ENCODE data around the gene MYOG. TPM values are rescaled to one million over a fixed set of nuclear protein-coding genes. Genes with fewer than 3 reads are reported as not detected.

MYOG gene
- total and polyA plus RNA-seq, 7 donors: not detected

GRCh38 chr1:203082571-203083462 is 3.0 kb downstream of the MYOG start:
- DNase-seq: peak; percentile 29
- Histone ChIP-seq H3K36me3 (no peaks in the 10 kb centered on the region), H3K9me3 (no peaks in the 10 kb centered on the region), H3K4me3 (no peak overlapping the region), H3K4me1 (no peaks in the 10 kb centered on the region), H3K27ac (no peak overlapping the region), H3K27me3 (peaks cover 0 to 14% (median 0%) of the 10 kb centered on the region in 3 donors)
- intact Hi-C loops (cut with DNase I): no loop called here
- WGBS, 2 donors: 39 to 61% methylated on average over 11 of the region's 11 CpGs
- TF ChIP-seq EP300 (IDR thresholded peaks at IDR 0.05) (no peak), CTCF (IDR thresholded peaks at IDR 0.05) (no peak), POLR2AphosphoS5 (IDR thresholded peaks at IDR 0.05) (no peak), POLR2A (IDR thresholded peaks at IDR 0.05) (no peak)

GRCh38 chr1:203082231-203082505 is 3.6 kb downstream of the MYOG start:
- no peak for DNase-seq
- no peaks in the 10 kb centered on the region for H3K36me3 ChIP-seq
- H3K9me3 ChIP-seq: no peaks in the 10 kb centered on the region
- intact Hi-C loops (cut with DNase I): no loop called here
- no peak overlapping the region for H3K27ac ChIP-seq
- no peak overlapping the region for H3K4me3 ChIP-seq
- peaks cover 0 to 17% (median 0%) of the 10 kb centered on the region in 3 donors for H3K27me3 ChIP-seq
- TF ChIP-seq CTCF (IDR thresholded peaks at IDR 0.05) (no peak), EP300 (IDR thresholded peaks at IDR 0.05) (no peak), POLR2A (IDR thresholded peaks at IDR 0.05) (no peak), POLR2AphosphoS5 (IDR thresholded peaks at IDR 0.05) (no peak)
- no peaks in the 10 kb centered on the region for H3K4me1 ChIP-seq
- 66 to 75% methylated on average over 3 of the region's 3 CpGs for WGBS, 2 donors

DNA sequence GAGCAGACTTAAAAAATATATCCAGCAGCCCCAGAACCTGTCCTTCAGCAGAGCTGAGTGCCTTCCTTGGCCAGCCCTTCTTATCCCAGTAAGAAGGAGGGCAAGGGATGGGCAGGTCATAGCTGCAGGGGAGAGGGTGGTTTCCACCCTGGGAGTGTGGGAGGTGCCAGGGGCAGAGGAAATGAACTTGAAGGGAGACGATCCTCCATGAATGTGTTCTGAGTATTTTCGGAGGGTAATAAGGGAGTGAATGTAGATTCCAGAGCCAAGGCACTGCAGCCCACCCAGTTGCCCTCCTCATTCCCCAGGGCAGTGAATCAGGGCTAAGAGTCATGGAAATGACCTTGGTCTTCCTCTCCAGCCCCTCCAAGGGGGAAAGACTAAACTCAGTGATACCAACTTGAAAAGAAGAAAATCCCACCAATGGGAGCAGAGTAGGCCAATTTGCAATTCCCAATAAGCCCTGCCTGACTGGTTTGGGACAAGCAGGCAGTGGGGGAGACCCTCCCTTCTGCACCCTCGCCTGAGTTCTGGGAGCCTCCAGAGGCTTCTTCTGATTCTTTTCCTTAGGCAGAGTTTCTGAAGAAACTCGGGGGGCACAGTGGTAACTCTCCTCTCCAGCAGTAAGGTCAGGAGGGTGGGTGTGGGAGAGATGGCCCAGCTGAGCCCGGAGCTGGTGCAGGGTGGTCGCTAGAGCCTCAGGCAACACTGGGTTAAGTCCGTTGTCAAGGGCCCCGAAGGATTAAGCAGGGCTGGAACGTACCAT is 4.2 kb downstream of the MYOG start:
- no peak overlapping the region for H3K4me3 ChIP-seq
- no peaks in the 10 kb centered on the region for H3K4me1 ChIP-seq
- H3K27ac ChIP-seq: no peak overlapping the region
- WGBS, 2 donors: 53 to 71% methylated on average over 9 of the region's 9 CpGs
- H3K36me3 ChIP-seq: no peaks in the 10 kb centered on the region
- DNase-seq: peak; percentile 27
- no peak for TF ChIP-seq CTCF (IDR thresholded peaks at IDR 0.05)
- intact Hi-C loops (cut with DNase I): no loop called here
- no peaks in the 10 kb centered on the region for H3K9me3 ChIP-seq
- peaks cover 0 to 22% (median 3%) of the 10 kb centered on the region in 3 donors for H3K27me3 ChIP-seq

GRCh38 chr1:203080456-203080855 is 5.4 kb downstream of the MYOG start:
- Histone ChIP-seq H3K36me3 (no peaks in the 10 kb centered on the region), H3K27me3 (peaks cover 3 to 29% (median 5%) of the 10 kb centered on the region in 3 donors), H3K4me3 (no peak overlapping the region), H3K4me1 (peaks cover 0 to 9% (median 7%) of the 10 kb centered on the region in 4 donors), H3K27ac (no peak overlapping the region), H3K9me3 (no peaks in the 10 kb centered on the region)
- WGBS, 2 donors: 83 to 86% methylated on average over 5 of the region's 5 CpGs
- TF ChIP-seq CTCF (IDR thresholded peaks at IDR 0.05): no peak
- TF ChIP-seq POLR2A (IDR thresholded peaks at IDR 0.05): no peak
- no peak for TF ChIP-seq POLR2AphosphoS5 (IDR thresholded peaks at IDR 0.05)
- no peak for TF ChIP-seq EP300 (IDR thresholded peaks at IDR 0.05)
- DNase-seq: peak; percentile 34
- intact Hi-C loops (cut with DNase I): no loop called here
